Activated CD8-positive, alpha-beta T cell treated with anti-CD3 and anti-CD28 coated beads for 36 hours (primary cell): Measurements from ENCODE around the gene SCFD2. TPM values are rescaled to one million over a fixed set of nuclear protein-coding genes. Genes with fewer than 3 reads are reported as not detected.

ENCODE experiments used
- ATAC-seq: fragments of 200-7000 bp; cut with Tn5 transposase; one replicate; pipeline ENCODE4 v1.10.0; 2021; ENCODE audit warnings: mild to moderate bottlenecking, moderate library complexity
- CTCF ChIA-PET: fragments of 350-600 bp; sonication (Branson Sonifier 250); formaldehyde crosslinking; loops from one replicate; lab custom pipeline; 2021; ENCODE audit warnings: antibody characterized with exemption; lab: Charles Lee
- POLR2A ChIA-PET: fragments of 350-600 bp; sonication (Branson Sonifier 250); formaldehyde crosslinking; loops from one replicate; lab custom pipeline; 2021; ENCODE audit warnings: antibody characterized with exemption; lab: Charles Lee
- DNase-seq: peaks from one replicate; pipeline ENCODE4 v3.0.0-alpha.2; 2020
- H3K27ac Mint-ChIP-seq: one replicate; pipeline ENCODE4 v1.8.0; 2021; ENCODE audit warnings: mild to moderate bottlenecking, mixed read lengths
- H3K27me3 Mint-ChIP-seq: one replicate; pipeline ENCODE4 v1.8.0; 2021; ENCODE audit warnings: mixed read lengths
- H3K36me3 Mint-ChIP-seq: one replicate; pipeline ENCODE4 v1.8.0; 2021; ENCODE audit warnings: low read depth, mixed read lengths
- H3K4me1 Mint-ChIP-seq: one replicate; pipeline ENCODE4 v1.8.0; 2021; ENCODE audit warnings: low read depth, mixed read lengths
- H3K4me3 Mint-ChIP-seq: one replicate; pipeline ENCODE4 v1.8.0; 2021; ENCODE audit warnings: mild to moderate bottlenecking, moderate library complexity, mixed read lengths
- H3K9me3 Mint-ChIP-seq: one replicate; pipeline ENCODE4 v1.8.0; 2021; ENCODE audit warnings: mixed read lengths
- CTCF ChIP-seq: fragments of 200-600 bp; IDR thresholded peaks from one replicate; pipeline ENCODE4 v1.8.0; 2022; ENCODE audit warnings: antibody characterized with exemption, mild to moderate bottlenecking
- intact Hi-C: fragments of 100-400 bp; cut with micrococcal nuclease; formaldehyde crosslinking; loops from one replicate; pipeline ENCODE4 v1.10.0; 2022
- total RNA-seq, 2 experiments: library from RNA; stranded (reverse); gene quantifications; one replicate each; pipeline ENCODE4 v1.2.3, GENCODE V29; 2021

SCFD2 gene
- total RNA-seq, 2 experiments from 2014 or later = 21.4 to 22.1 TPM

GRCh38 chr4:53197772-53198142, 168.1 kb downstream of the SCFD2 start:
- H3K27ac Mint-ChIP-seq = no peak overlapping the region
- H3K4me3 Mint-ChIP-seq = no peak overlapping the region
- H3K4me1 Mint-ChIP-seq = no peaks in the 10 kb centered on the region
- ChIA-PET CTCF (no interaction called here), POLR2A (no interaction called here)
- no peak for ATAC-seq
- DNase-seq = no peak
- no peaks in the 10 kb centered on the region for H3K9me3 Mint-ChIP-seq
- no peaks in the 10 kb centered on the region for H3K27me3 Mint-ChIP-seq
- H3K36me3 Mint-ChIP-seq = peaks cover under 1% of the 10 kb centered on the region
- no peak for TF ChIP-seq CTCF
- intact Hi-C loops = loop anchor here (10.0 kb wide), 2 partner anchors 183 to 1037 kb away; no protein-coding TSS in a partner anchor

- ChIA-PET CTCF (interaction anchor here (1.3 kb wide), 2 partner anchors 10 to 608 kb away, joined by 3 to 5 read pairs; no protein-coding TSS in a partner anchor), POLR2A (no interaction called here)
- Mint-ChIP-seq H3K4me3 (no peak overlapping the region), H3K4me1 (no peaks in the 10 kb centered on the region), H3K27ac (no peak overlapping the region), H3K36me3 (no peaks in the 10 kb centered on the region), H3K27me3 (no peaks in the 10 kb centered on the region), H3K9me3 (no peaks in the 10 kb centered on the region)
- ATAC-seq = no peak
- TF ChIP-seq CTCF = peak; percentile 83
- no peak for DNase-seq
- intact Hi-C loops = loop anchor here (10.0 kb wide), 2 partner anchors 182 to 1038 kb away; no protein-coding TSS in a partner anchor
These were observed 168.7 kb downstream of the SCFD2 start for GRCh38 chr4:53196882-53197771.

- no peaks in the 10 kb centered on the region for H3K9me3 Mint-ChIP-seq
- DNase-seq = no peak
- POLR2A ChIA-PET = no interaction called here
- no peak for ATAC-seq
- CTCF ChIA-PET = interaction anchor here (1.3 to 3.0 kb wide), 4 partner anchors 9 to 1038 kb away, joined by 3 to 16 read pairs (median 7); no protein-coding TSS in a partner anchor
- H3K4me1 Mint-ChIP-seq = no peaks in the 10 kb centered on the region
- H3K27me3 Mint-ChIP-seq = no peaks in the 10 kb centered on the region
- H3K4me3 Mint-ChIP-seq = no peak overlapping the region
- H3K36me3 Mint-ChIP-seq = no peaks in the 10 kb centered on the region
- intact Hi-C loops = loop anchor here (10.0 kb wide), 2 partner anchors 181 to 1039 kb away; no protein-coding TSS in a partner anchor
- no peak overlapping the region for H3K27ac Mint-ChIP-seq
- no peak for TF ChIP-seq CTCF
These were observed 169.8 kb downstream of the SCFD2 start for GRCh38 chr4:53195815-53196661.

DNA sequence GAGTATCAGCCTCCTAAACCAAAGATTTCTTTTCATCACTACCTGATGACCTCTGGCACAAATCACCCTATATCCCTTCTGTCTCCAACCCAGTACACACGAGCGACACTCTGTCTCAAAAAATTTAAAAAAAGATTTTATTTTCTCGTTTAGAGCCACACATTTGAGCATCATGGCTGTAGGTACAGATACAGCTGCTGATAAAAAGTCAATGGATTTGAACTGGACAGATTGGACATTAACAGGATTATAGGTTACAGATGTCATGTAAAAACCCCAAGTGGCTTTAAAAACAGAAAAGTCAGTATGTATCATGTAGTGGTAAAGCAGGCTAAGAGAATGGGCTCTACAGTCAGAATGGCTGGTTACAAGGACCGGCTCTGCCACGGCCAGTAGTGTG, 171.1 kb downstream of the SCFD2 start:
- no peaks in the 10 kb centered on the region for H3K9me3 Mint-ChIP-seq
- CTCF ChIA-PET = interaction anchor here (3.0 kb wide), 1 partner anchor 1039 kb away, joined by 16 read pairs; no protein-coding TSS in a partner anchor
- intact Hi-C loops = loop anchor here (10.0 kb wide), 2 partner anchors 180 to 1040 kb away; no protein-coding TSS in a partner anchor
- no peak overlapping the region for H3K4me3 Mint-ChIP-seq
- POLR2A ChIA-PET = no interaction called here
- no peaks in the 10 kb centered on the region for H3K36me3 Mint-ChIP-seq
- ATAC-seq (no peak), DNase-seq (no peak)
- no peaks in the 10 kb centered on the region for H3K4me1 Mint-ChIP-seq
- TF ChIP-seq CTCF = no peak
- no peaks in the 10 kb centered on the region for H3K27me3 Mint-ChIP-seq
- no peak overlapping the region for H3K27ac Mint-ChIP-seq
